Astrocyte (in vitro differentiated cells and primary cell): ENCODE data around the gene FEM1C. TPM values are rescaled to one million over a fixed set of nuclear protein-coding genes. Genes with fewer than 3 reads are reported as not detected.
A peak's percentile ranks its signal among the peaks of the same experiment; 100 is the strongest.

Experiments used
- DNase-seq: peaks from one replicate; pipeline ENCODE4 v3.0.0-alpha.2; 2010; ENCODE audit warnings: low read depth
- FAIRE-seq: peaks from 2 replicates; lab custom pipeline; 2011; peaks lifted over from hg19 to GRCh38; lab: Jason Lieb, UNC
- H2AFZ ChIP-seq: 2 replicates; pipeline ENCODE4 v1.6.0; 2012; ENCODE audit warnings: low read depth, low read length, inconsistent platforms
- H3K27ac ChIP-seq: 2 replicates; pipeline ENCODE4 v1.5.1; 2011; ENCODE audit warnings: low read depth, low read length, inconsistent platforms
- H3K27me3 ChIP-seq: 2 replicates; pipeline ENCODE4 v1.6.0; 2011; ENCODE audit warnings: low read length, inconsistent platforms; ENCODE audit not compliant: insufficient read depth
- H3K36me3 ChIP-seq: 2 replicates; pipeline ENCODE4 v1.5.1; 2011; ENCODE audit warnings: low read length, inconsistent platforms; ENCODE audit not compliant: insufficient read depth
- H3K4me1 ChIP-seq: 2 replicates; pipeline ENCODE4 v1.5.1; 2011; ENCODE audit warnings: low read length, inconsistent platforms; ENCODE audit not compliant: insufficient read depth
- H3K4me2 ChIP-seq: 2 replicates; pipeline ENCODE4 v1.6.0; 2012; ENCODE audit warnings: low read length, inconsistent platforms
- H3K4me3 ChIP-seq: 2 replicates; pipeline ENCODE4 v1.5.1; 2011; ENCODE audit warnings: low read depth, mild to moderate bottlenecking, low read length, inconsistent platforms; ENCODE audit not compliant: insufficient read depth
- H3K79me2 ChIP-seq: 2 replicates; pipeline ENCODE4 v1.6.0; 2012; ENCODE audit warnings: mild to moderate bottlenecking, low read length, inconsistent platforms; ENCODE audit not compliant: insufficient read depth
- H3K9ac ChIP-seq: 2 replicates; pipeline ENCODE4 v1.6.0; 2012; ENCODE audit warnings: mild to moderate bottlenecking, low read length, inconsistent platforms
- H3K9me3 ChIP-seq: 2 replicates; pipeline ENCODE4 v1.5.1; 2012; ENCODE audit warnings: low read depth, mild to moderate bottlenecking, low read length, inconsistent platforms; ENCODE audit not compliant: insufficient read depth
- H4K20me1 ChIP-seq: 2 replicates; pipeline ENCODE4 v1.6.0; 2012; ENCODE audit warnings: low read length, inconsistent platforms; ENCODE audit not compliant: insufficient read depth
- H3K27ac Mint-ChIP-seq: one replicate; pipeline ENCODE4 v1.8.0; 2021; ENCODE audit warnings: mild to moderate bottlenecking, mixed read lengths; ENCODE audit not compliant: unreplicated experiment
- H3K27me3 Mint-ChIP-seq: one replicate; pipeline ENCODE4 v1.8.0; 2021; ENCODE audit warnings: low read depth, mixed read lengths; ENCODE audit not compliant: unreplicated experiment
- H3K36me3 Mint-ChIP-seq: one replicate; pipeline ENCODE4 v1.8.0; 2021; ENCODE audit warnings: low read depth, mixed read lengths; ENCODE audit not compliant: unreplicated experiment
- H3K4me1 Mint-ChIP-seq: one replicate; pipeline ENCODE4 v1.8.0; 2021; ENCODE audit warnings: low read depth, mixed read lengths; ENCODE audit not compliant: unreplicated experiment
- H3K4me3 Mint-ChIP-seq: one replicate; pipeline ENCODE4 v1.8.0; 2021; ENCODE audit warnings: mild to moderate bottlenecking, moderate library complexity, mixed read lengths; ENCODE audit not compliant: unreplicated experiment
- H3K9me3 Mint-ChIP-seq: one replicate; pipeline ENCODE4 v1.8.0; 2021; ENCODE audit warnings: mild to moderate bottlenecking, mixed read lengths; ENCODE audit not compliant: unreplicated experiment
- CTCF ChIP-seq: IDR thresholded peaks from 2 replicates; pipeline ENCODE4 v1.5.1; 2011; ENCODE audit warnings: low read depth, mild to moderate bottlenecking, inconsistent platforms, low read length, moderate library complexity; ENCODE audit not compliant: insufficient read depth
- EZH2 ChIP-seq: IDR thresholded peaks from 2 replicates; pipeline ENCODE4 v1.6.1; 2012; ENCODE audit warnings: mild to moderate bottlenecking, low read length, inconsistent platforms; ENCODE audit not compliant: insufficient read depth
- total RNA-seq: library from RNA; stranded (reverse); gene quantifications from 2 replicates; pipeline ENCODE4 v1.2.1, GENCODE V29; 2021

FEM1C gene
- total RNA-seq, 1 donor from 2014 or later = 22.9 TPM

GRCh38 chr5:115551415-115551814, 6.8 kb upstream of the FEM1C start:
- Histone ChIP-seq H3K36me3 (no peaks in the 10 kb centered on the region), H3K4me3 (no peak overlapping the region), H3K79me2 (no peaks in the 10 kb centered on the region), H2AFZ (no peak overlapping the region), H3K4me2 (no peak overlapping the region), H3K27me3 (no peaks in the 10 kb centered on the region), H3K9ac (no peak overlapping the region), H3K9me3 (no peaks in the 10 kb centered on the region), H4K20me1 (no peaks in the 10 kb centered on the region), H3K4me1 (peaks cover 6% of the 10 kb centered on the region), H3K27ac (no peak overlapping the region)
- no peaks in the 10 kb centered on the region for H3K9me3 Mint-ChIP-seq
- DNase-seq = no peak
- H3K27me3 Mint-ChIP-seq = no peaks in the 10 kb centered on the region
- no peaks in the 10 kb centered on the region for H3K36me3 Mint-ChIP-seq
- no peak for TF ChIP-seq CTCF
- peak overlapping the region; percentile 48 for H3K27ac Mint-ChIP-seq
- no peak for FAIRE-seq
- peaks cover 6% of the 10 kb centered on the region for H3K4me1 Mint-ChIP-seq
- H3K4me3 Mint-ChIP-seq = no peak overlapping the region

GRCh38 chr5:115549154-115549553, 4.6 kb upstream of the FEM1C start:
- TF ChIP-seq EZH2 = no peak
- TF ChIP-seq CTCF = peak; percentile 35
- FAIRE-seq (no peak), DNase-seq (no peak)
- Mint-ChIP-seq H3K9me3 (peaks cover 5% of the 10 kb centered on the region), H3K27ac (no peak overlapping the region), H3K27me3 (no peaks in the 10 kb centered on the region), H3K4me1 (peaks cover 6% of the 10 kb centered on the region), H3K4me3 (no peak overlapping the region), H3K36me3 (no peaks in the 10 kb centered on the region)
- Histone ChIP-seq H3K9me3 (peaks cover 4% of the 10 kb centered on the region), H2AFZ (no peak overlapping the region), H3K79me2 (peaks cover under 1% of the 10 kb centered on the region), H3K9ac (no peak overlapping the region), H3K36me3 (no peaks in the 10 kb centered on the region), H4K20me1 (no peaks in the 10 kb centered on the region), H3K27me3 (no peaks in the 10 kb centered on the region), H3K27ac (no peak overlapping the region), H3K4me1 (peaks cover 10% of the 10 kb centered on the region), H3K4me2 (no peak overlapping the region), H3K4me3 (no peak overlapping the region)

- Mint-ChIP-seq H3K27ac (no peak overlapping the region), H3K9me3 (peaks cover 5% of the 10 kb centered on the region), H3K4me3 (no peak overlapping the region), H3K27me3 (no peaks in the 10 kb centered on the region), H3K36me3 (no peaks in the 10 kb centered on the region), H3K4me1 (peaks cover 6% of the 10 kb centered on the region)
- Histone ChIP-seq H3K9me3 (peaks cover 4% of the 10 kb centered on the region), H3K27ac (no peak overlapping the region), H3K36me3 (no peaks in the 10 kb centered on the region), H3K4me2 (no peak overlapping the region), H2AFZ (no peak overlapping the region), H3K79me2 (peaks cover 6% of the 10 kb centered on the region), H3K27me3 (no peaks in the 10 kb centered on the region), H3K9ac (no peak overlapping the region), H3K4me3 (no peak overlapping the region), H3K4me1 (peaks cover 10% of the 10 kb centered on the region), H4K20me1 (peaks cover 3% of the 10 kb centered on the region)
- no peak for FAIRE-seq
- no peak for DNase-seq
- no peak for TF ChIP-seq CTCF
- TF ChIP-seq EZH2 = no peak
These were observed 4.1 kb upstream of the FEM1C start for GRCh38 chr5:115548683-115549082.
